Neuronal stem cell (in vitro differentiated cells): ENCODE results near the gene PRR3.

Experiments
- DNase-seq: peaks from one replicate; pipeline ENCODE4 v3.0.0-alpha.2; 2013; ENCODE audit warnings: low spot score
- H2AFZ ChIP-seq: one replicate; pipeline ENCODE4 v1.6.1; 2013; ENCODE audit warnings: mild to moderate bottlenecking, low read length, inconsistent platforms
- H2AK5ac ChIP-seq: 2 replicates; pipeline ENCODE4 v1.6.1; 2013; ENCODE audit warnings: low read depth, mild to moderate bottlenecking, inconsistent platforms, low read length, moderate library complexity, mixed read lengths
- H2BK120ac ChIP-seq: 2 replicates; pipeline ENCODE4 v1.6.1; 2013; ENCODE audit warnings: low read depth, mild to moderate bottlenecking, inconsistent platforms, low read length, moderate library complexity, mixed read lengths
- H2BK12ac ChIP-seq: one replicate; pipeline ENCODE4 v1.6.1; 2013; ENCODE audit warnings: low read length, inconsistent platforms
- H2BK15ac ChIP-seq: 2 replicates; pipeline ENCODE4 v1.6.1; 2013; ENCODE audit warnings: mild to moderate bottlenecking, low read length, inconsistent platforms, mixed read lengths
- H2BK5ac ChIP-seq: one replicate; pipeline ENCODE4 v1.6.1; 2013; ENCODE audit warnings: inconsistent platforms, mild to moderate bottlenecking, low read length, moderate library complexity
- H3K14ac ChIP-seq: one replicate; pipeline ENCODE4 v1.6.1; 2013; ENCODE audit warnings: low read length, inconsistent platforms
- H3K18ac ChIP-seq: 2 replicates; pipeline ENCODE4 v1.6.1; 2013; ENCODE audit warnings: low read length, inconsistent platforms
- H3K23ac ChIP-seq: 2 replicates; pipeline ENCODE4 v1.6.1; 2013; ENCODE audit warnings: low read depth, mild to moderate bottlenecking, mixed read lengths, low read length, inconsistent platforms; ENCODE audit not compliant: poor library complexity
- H3K27ac ChIP-seq: replicated peaks from 3 replicates; pipeline ENCODE4 v1.5.1; 2013; ENCODE audit warnings: low read length, inconsistent platforms
- H3K27me3 ChIP-seq, 3 experiments: 2 replicates each; pipeline ENCODE4 v1.6.1; 2013; ENCODE audit warnings: low read length in 3 of 3, mild to moderate bottlenecking in 2 of 3, inconsistent platforms in 1 of 3, low read depth in 1 of 3, mixed read lengths in 1 of 3, moderate library complexity in 1 of 3; ENCODE audit not compliant: control insufficient read depth in 3 of 3, insufficient read depth in 3 of 3
- H3K36me3 ChIP-seq, 2 donors: replicated peaks in 1 of 2; 2 replicates each; pipeline ENCODE4 v1.6.1; 2013; ENCODE audit warnings: low read length in 2 of 2; ENCODE audit not compliant: control insufficient read depth in 2 of 2, insufficient read depth in 2 of 2
- H3K4ac ChIP-seq: 2 replicates; pipeline ENCODE4 v1.6.1; 2013; ENCODE audit warnings: inconsistent platforms, mild to moderate bottlenecking, low read length, moderate library complexity
- H3K4me1 ChIP-seq, 2 donors: 1 replicate in 1 of 2; 2 replicates in 1 of 2; pipeline ENCODE4 v1.6.1; 2013; ENCODE audit warnings: low read length in 2 of 2, low read depth in 1 of 2; ENCODE audit not compliant: control insufficient read depth in 2 of 2, insufficient read depth in 1 of 2
- H3K4me2 ChIP-seq: one replicate; pipeline ENCODE4 v1.6.1; 2013; ENCODE audit warnings: mild to moderate bottlenecking, low read length, inconsistent platforms; ENCODE audit not compliant: insufficient read depth, poor library complexity, severe bottlenecking
- H3K4me3 ChIP-seq, 2 donors: 2 replicates each; pipeline ENCODE4 v1.5.1; 2013; ENCODE audit warnings: low read length in 2 of 2, mild to moderate bottlenecking in 2 of 2, inconsistent platforms in 1 of 2, moderate library complexity in 1 of 2
- H3K79me1 ChIP-seq: one replicate; pipeline ENCODE4 v1.6.1; 2013; ENCODE audit warnings: low read depth, mild to moderate bottlenecking, inconsistent platforms, low read length, moderate library complexity
- H3K9ac ChIP-seq: one replicate; pipeline ENCODE4 v1.6.1; 2013; ENCODE audit warnings: mild to moderate bottlenecking, low read depth, low read length, inconsistent platforms; ENCODE audit not compliant: poor library complexity
- H3K9me3 ChIP-seq, 2 donors: replicated peaks in 1 of 2; 2 replicates each; pipeline versions ENCODE3 to v1.6.1; 2013; ENCODE audit warnings: low read length in 2 of 2, mild to moderate bottlenecking in 2 of 2, inconsistent platforms in 1 of 2, low read depth in 1 of 2, mixed read lengths in 1 of 2, moderate library complexity in 1 of 2; ENCODE audit not compliant: control insufficient read depth in 2 of 2, insufficient read depth in 1 of 2
- H4K8ac ChIP-seq: one replicate; pipeline ENCODE4 v1.6.1; 2013; ENCODE audit warnings: low read depth, mild to moderate bottlenecking, inconsistent platforms, low read length, moderate library complexity
- H4K91ac ChIP-seq: one replicate; pipeline ENCODE4 v1.6.1; 2013; ENCODE audit warnings: low read length, low read depth, mild to moderate bottlenecking, inconsistent platforms; ENCODE audit not compliant: poor library complexity
- WGBS, 2 donors: extraction: QIAGEN DNeasy Blood & Tissue Kit; methylation state at CpG; one replicate each; pipeline ENCODE4 v1.1.7; 2013; ENCODE audit warnings: missing lambda C conversion rate in 2 of 2, mixed read lengths in 1 of 2; ENCODE audit not compliant: insufficient read length in 2 of 2, insufficient replicate concordance in 1 of 2; ENCODE audit errors: extremely low coverage in 2 of 2; 5-methylcytosine and 5-hydroxymethylcytosine counted together

Gene PRR3

GRCh38 chr6:30544666-30545272 is 12.3 kb upstream of the PRR3 start:
- no CpG with 5 or more reads among the region's 6 CpGs for WGBS, 2 donors
- Histone ChIP-seq H3K18ac (no peak overlapping the region), H2AFZ (no peak overlapping the region), H3K9me3 (no peaks in the 10 kb centered on the region), H2BK12ac (no peak overlapping the region), H3K4ac (no peak overlapping the region), H3K4me2 (no peak overlapping the region), H2BK120ac (no peak overlapping the region), H3K23ac (no peak overlapping the region), H2AK5ac (no peak overlapping the region), H2BK15ac (no peak overlapping the region), H3K27me3 (no peaks in the 10 kb centered on the region), H3K36me3 (peaks cover 13 to 45% of the 10 kb centered on the region in 2 donors), H3K4me3 (no peak overlapping the region), H4K8ac (no peak overlapping the region), H2BK5ac (no peak overlapping the region), H3K9ac (no peak overlapping the region), H4K91ac (no peak overlapping the region), H3K79me1 (no peaks in the 10 kb centered on the region), H3K27ac (no peak overlapping the region), H3K4me1 (no peaks in the 10 kb centered on the region), H3K14ac (no peak overlapping the region)
- peak; percentile 35 for DNase-seq

- no peak overlapping the region for H3K4ac ChIP-seq
- H3K79me1 ChIP-seq: no peaks in the 10 kb centered on the region
- H2AK5ac ChIP-seq: no peak overlapping the region
- no peaks in the 10 kb centered on the region for H3K27me3 ChIP-seq
- no peak overlapping the region for H2BK12ac ChIP-seq
- H3K4me3 ChIP-seq: no peak overlapping the region
- no peak overlapping the region for H4K91ac ChIP-seq
- H3K4me2 ChIP-seq: no peak overlapping the region
- no peak overlapping the region for H2BK120ac ChIP-seq
- no peaks in the 10 kb centered on the region for H3K4me1 ChIP-seq
- no peak overlapping the region for H2BK15ac ChIP-seq
- no peak overlapping the region for H2BK5ac ChIP-seq
- no peak overlapping the region for H3K18ac ChIP-seq
- no peak overlapping the region for H3K27ac ChIP-seq
- no peak overlapping the region for H3K14ac ChIP-seq
- H3K36me3 ChIP-seq: peaks cover 19 to 70% of the 10 kb centered on the region in 2 donors
- no peaks in the 10 kb centered on the region for H3K9me3 ChIP-seq
- no CpG with 5 or more reads among the region's 6 CpGs for WGBS, 2 donors
- no peak overlapping the region for H2AFZ ChIP-seq
- no peak for DNase-seq
- H3K23ac ChIP-seq: no peak overlapping the region
- no peak overlapping the region for H3K9ac ChIP-seq
- H4K8ac ChIP-seq: no peak overlapping the region
Observed at GRCh38 chr6:30547454-30547853, 9.6 kb upstream of the PRR3 start.

- Histone ChIP-seq H3K36me3 (peaks cover 27 to 79% of the 10 kb centered on the region in 2 donors), H3K27ac (no peak overlapping the region), H2BK5ac (no peak overlapping the region), H3K18ac (no peak overlapping the region), H4K91ac (no peak overlapping the region), H2BK120ac (no peak overlapping the region), H3K9ac (no peak overlapping the region), H2BK12ac (no peak overlapping the region), H4K8ac (no peak overlapping the region), H3K79me1 (no peaks in the 10 kb centered on the region), H3K27me3 (no peaks in the 10 kb centered on the region), H3K4me3 (no peak overlapping the region), H2AK5ac (no peak overlapping the region), H2AFZ (no peak overlapping the region), H3K9me3 (no peaks in the 10 kb centered on the region), H3K14ac (no peak overlapping the region), H3K4ac (no peak overlapping the region), H3K23ac (no peak overlapping the region), H2BK15ac (no peak overlapping the region), H3K4me1 (no peaks in the 10 kb centered on the region), H3K4me2 (no peak overlapping the region)
- no peak for DNase-seq
- WGBS, 2 donors: no CpG with 5 or more reads among the region's 2 CpGs
Observed at GRCh38 chr6:30548375-30548774, 8.7 kb upstream of the PRR3 start.

- Histone ChIP-seq H3K23ac (no peak overlapping the region), H3K27me3 (no peaks in the 10 kb centered on the region), H2BK15ac (no peak overlapping the region), H2BK12ac (no peak overlapping the region), H3K4ac (no peak overlapping the region), H2AFZ (no peak overlapping the region), H3K27ac (no peak overlapping the region), H2BK120ac (no peak overlapping the region), H3K9ac (no peak overlapping the region), H3K4me3 (peak overlapping the region in 1 of 2 donors; percentile 95), H4K8ac (no peak overlapping the region), H2BK5ac (no peak overlapping the region), H3K18ac (no peak overlapping the region), H3K36me3 (peaks cover 17 to 63% of the 10 kb centered on the region in 2 donors), H3K4me1 (peaks cover 0 to 7% of the 10 kb centered on the region in 2 donors), H3K4me2 (no peak overlapping the region), H4K91ac (no peak overlapping the region), H3K9me3 (no peaks in the 10 kb centered on the region), H3K79me1 (peaks cover 6% of the 10 kb centered on the region), H2AK5ac (no peak overlapping the region), H3K14ac (no peak overlapping the region)
- DNase-seq: no peak
- no CpG with 5 or more reads among the region's 4 CpGs for WGBS, 2 donors
Observed at GRCh38 chr6:30554404-30554803, 2.7 kb upstream of the PRR3 start.
